ENCODE results near the gene MYO1D. TPM values are rescaled to one million over a fixed set of nuclear protein-coding genes. Genes with fewer than 3 reads are reported as not detected.
A peak's percentile ranks its signal among the peaks of the same experiment; 100 is the strongest.

The MYO1D gene
- total and polyA plus RNA-seq, 8 donors = 16.7 to 43.0 (median 29.4) TPM

GRCh38 chr17:32917842-32918241 lies 40.9 kb upstream of the MYO1D start:
- no peak overlapping the region for H3K27ac ChIP-seq
- H3K9me3 ChIP-seq = no peaks in the 10 kb centered on the region
- H3K36me3 ChIP-seq = no peaks in the 10 kb centered on the region
- FAIRE-seq = no peak
- no peaks in the 10 kb centered on the region for H3K27me3 ChIP-seq
- intact Hi-C loops (cut with DNase I) = no loop called here
- ATAC-seq = no peak
- no peaks in the 10 kb centered on the region for H3K4me1 ChIP-seq
- TF ChIP-seq, protein P1, sequence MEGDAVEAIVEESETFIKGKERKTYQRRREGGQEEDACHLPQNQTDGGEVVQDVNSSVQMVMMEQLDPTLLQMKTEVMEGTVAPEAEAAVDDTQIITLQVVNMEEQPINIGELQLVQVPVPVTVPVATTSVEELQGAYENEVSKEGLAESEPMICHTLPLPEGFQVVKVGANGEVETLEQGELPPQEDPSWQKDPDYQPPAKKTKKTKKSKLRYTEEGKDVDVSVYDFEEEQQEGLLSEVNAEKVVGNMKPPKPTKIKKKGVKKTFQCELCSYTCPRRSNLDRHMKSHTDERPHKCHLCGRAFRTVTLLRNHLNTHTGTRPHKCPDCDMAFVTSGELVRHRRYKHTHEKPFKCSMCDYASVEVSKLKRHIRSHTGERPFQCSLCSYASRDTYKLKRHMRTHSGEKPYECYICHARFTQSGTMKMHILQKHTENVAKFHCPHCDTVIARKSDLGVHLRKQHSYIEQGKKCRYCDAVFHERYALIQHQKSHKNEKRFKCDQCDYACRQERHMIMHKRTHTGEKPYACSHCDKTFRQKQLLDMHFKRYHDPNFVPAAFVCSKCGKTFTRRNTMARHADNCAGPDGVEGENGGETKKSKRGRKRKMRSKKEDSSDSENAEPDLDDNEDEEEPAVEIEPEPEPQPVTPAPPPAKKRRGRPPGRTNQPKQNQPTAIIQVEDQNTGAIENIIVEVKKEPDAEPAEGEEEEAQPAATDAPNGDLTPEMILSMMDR (IDR thresholded peaks at IDR 0.05) = no peak
- DNase-seq = no peak
- H3K4me3 ChIP-seq = no peak overlapping the region
- WGBS, 2 donors = 84 to 91% methylated on average over 5 of the region's 5 CpGs

DNA sequence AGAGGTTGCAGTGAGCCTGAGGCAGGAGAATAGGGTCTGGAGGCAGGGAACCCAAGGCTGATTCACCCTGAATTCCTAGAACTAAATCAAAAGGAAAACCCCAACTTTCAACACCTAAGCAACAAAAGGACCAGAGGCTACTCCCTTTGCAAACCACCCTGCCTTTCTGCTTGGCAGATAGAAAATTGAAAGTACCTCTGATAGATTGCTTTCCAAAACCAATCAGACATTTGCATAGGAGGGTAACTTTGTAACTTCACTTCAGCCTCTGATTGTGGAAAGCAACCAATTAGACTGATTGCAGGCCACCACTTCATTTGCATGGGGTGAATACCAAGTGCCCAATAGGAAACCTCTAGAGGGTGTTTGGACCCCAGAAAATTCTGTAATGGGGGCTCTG lies 40.2 kb upstream of the MYO1D start:
- no peaks in the 10 kb centered on the region for H3K27me3 ChIP-seq
- intact Hi-C loops (cut with DNase I) = no loop called here
- ATAC-seq (no peak), DNase-seq (no peak), FAIRE-seq (no peak)
- no peaks in the 10 kb centered on the region for H3K9me3 ChIP-seq
- peaks cover under 1% of the 10 kb centered on the region in 3 donors for H3K4me1 ChIP-seq
- no peak overlapping the region for H3K4me3 ChIP-seq
- H3K36me3 ChIP-seq = no peaks in the 10 kb centered on the region
- TF ChIP-seq, protein P1 (IDR thresholded peaks at IDR 0.05) = no peak
- no peak overlapping the region for H3K27ac ChIP-seq

- no peak for DNase-seq
- Histone ChIP-seq H3K27me3 (no peaks in the 10 kb centered on the region), H3K27ac (no peak overlapping the region), H3K4me3 (no peak overlapping the region), H3K36me3 (no peaks in the 10 kb centered on the region), H3K9me3 (no peaks in the 10 kb centered on the region), H3K4me1 (peaks cover 7 to 9% (median 8%) of the 10 kb centered on the region in 3 donors)
- 31 to 36% methylated on average over 3 of the region's 3 CpGs for WGBS, 2 donors
- ATAC-seq = peak in 1 of 4 donors; percentile 19
- TF ChIP-seq, protein P1 (IDR thresholded peaks at IDR 0.05) = no peak
- FAIRE-seq = no peak
- intact Hi-C loops (cut with DNase I) = no loop called here
Measured at GRCh38 chr17:32916134-32916533, 39.2 kb upstream of the MYO1D start.

- intact Hi-C loops (cut with DNase I) = no loop called here
- Histone ChIP-seq H3K27ac (no peak overlapping the region), H3K36me3 (no peaks in the 10 kb centered on the region), H3K4me1 (peaks cover 7 to 14% (median 13%) of the 10 kb centered on the region in 3 donors), H3K9me3 (no peaks in the 10 kb centered on the region), H3K4me3 (no peak overlapping the region), H3K27me3 (no peaks in the 10 kb centered on the region)
- FAIRE-seq = no peak
- TF ChIP-seq, protein P1 (IDR thresholded peaks at IDR 0.05) = no peak
- ATAC-seq = no peak
- 22 to 32% methylated on average over 2 of the region's 2 CpGs for WGBS, 2 donors
- DNase-seq = no peak
Measured at GRCh38 chr17:32915245-32915644, 38.3 kb upstream of the MYO1D start.

DNA sequence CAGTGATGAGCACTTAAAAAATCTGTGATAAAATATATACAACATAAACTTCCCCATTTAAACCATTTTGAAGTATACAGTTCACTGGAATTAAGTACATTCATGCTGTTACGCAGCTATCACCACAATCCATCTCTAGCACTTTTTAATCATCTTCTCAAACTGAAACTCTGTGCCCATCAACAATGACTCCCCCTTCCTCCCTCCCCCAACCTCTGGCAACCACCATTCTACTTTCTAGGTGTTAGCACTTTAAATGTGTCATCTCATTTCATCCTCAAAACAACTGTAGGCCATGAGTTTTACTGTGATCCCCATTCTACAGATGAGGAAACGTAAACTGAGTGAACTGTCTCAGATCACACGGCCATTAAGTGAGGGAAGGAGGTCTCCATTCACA lies 37.3 kb upstream of the MYO1D start:
- H3K36me3 ChIP-seq = no peaks in the 10 kb centered on the region
- DNase-seq (no peak), FAIRE-seq (no peak), ATAC-seq (no peak)
- peaks cover 7 to 18% (median 16%) of the 10 kb centered on the region in 3 donors for H3K4me1 ChIP-seq
- intact Hi-C loops (cut with DNase I) = no loop called here
- H3K27me3 ChIP-seq = no peaks in the 10 kb centered on the region
- TF ChIP-seq, protein P1 (IDR thresholded peaks at IDR 0.05) = no peak
- no peak overlapping the region for H3K27ac ChIP-seq
- H3K9me3 ChIP-seq = no peaks in the 10 kb centered on the region
- 87 to 96% methylated on average over 3 of the region's 3 CpGs for WGBS, 2 donors
- H3K4me3 ChIP-seq = no peak overlapping the region

Data from pancreas (tissue), 10 donors.